Measurements from ENCODE around the gene SFMBT1.

- no peak for TF ChIP-seq GABPA (IDR thresholded peaks at IDR 0.05 in 1 of 2, conservative IDR thresholded peaks at IDR 0.05 in 1 of 2)
- TF ChIP-seq YY1 (IDR thresholded peaks at IDR 0.05), result no peak
These were observed 66.5 kb downstream of the SFMBT1 start for GRCh38 chr3:52979190-52979983.

Data from liver (tissue), 2 donors.